Adrenal gland (tissue), 5 donors: ENCODE data around the gene BCKDHA.

ENCODE experiments used
- POLR2A ChIP-seq, 2 donors: fragments of 450-650 bp; IDR thresholded peaks; one replicate each; pipeline ENCODE4 v1.6.1; 2017; ENCODE audit warnings: antibody characterized with exemption in 2 of 2, mild to moderate bottlenecking in 2 of 2, moderate library complexity in 1 of 2
- TF ChIP-seq, protein P1 (sequence below), 6 experiments: fragments of 450-650 bp in 4 of 6; fragments of 200-600 bp in 2 of 6; sonication (generic) in 1 of 6; IDR thresholded peaks; 1 replicate in 5 of 6; 2 replicates in 1 of 6; pipeline versions ENCODE4 v1.5.1 to v1.8.0; 2016 to 2021; ENCODE audit warnings: antibody characterized with exemption in 6 of 6, mild to moderate bottlenecking in 2 of 6, moderate library complexity in 1 of 6
- donor health status: DM: no; HTN: no; CAD: no.

DNA sequence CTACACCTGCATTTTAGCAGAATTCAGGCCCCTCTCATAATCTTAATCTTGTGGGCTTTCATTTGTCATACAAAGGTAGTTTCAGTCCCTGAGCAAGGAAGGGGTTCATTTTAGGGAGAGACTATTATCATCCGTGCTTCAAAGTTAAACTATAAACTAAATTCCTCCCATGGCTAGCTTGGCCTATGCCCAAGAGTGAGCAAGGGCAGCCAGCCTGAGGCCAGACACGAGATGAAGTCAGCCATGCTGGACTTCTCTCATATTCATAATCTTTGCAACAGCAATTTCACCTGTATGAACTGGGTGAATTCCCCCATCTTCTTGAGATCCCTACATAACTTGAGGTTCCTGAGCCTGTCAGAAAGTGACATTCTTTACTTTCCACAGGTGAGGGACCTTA is 58.3 kb downstream of the BCKDHA start:
- TF ChIP-seq, protein P1, sequence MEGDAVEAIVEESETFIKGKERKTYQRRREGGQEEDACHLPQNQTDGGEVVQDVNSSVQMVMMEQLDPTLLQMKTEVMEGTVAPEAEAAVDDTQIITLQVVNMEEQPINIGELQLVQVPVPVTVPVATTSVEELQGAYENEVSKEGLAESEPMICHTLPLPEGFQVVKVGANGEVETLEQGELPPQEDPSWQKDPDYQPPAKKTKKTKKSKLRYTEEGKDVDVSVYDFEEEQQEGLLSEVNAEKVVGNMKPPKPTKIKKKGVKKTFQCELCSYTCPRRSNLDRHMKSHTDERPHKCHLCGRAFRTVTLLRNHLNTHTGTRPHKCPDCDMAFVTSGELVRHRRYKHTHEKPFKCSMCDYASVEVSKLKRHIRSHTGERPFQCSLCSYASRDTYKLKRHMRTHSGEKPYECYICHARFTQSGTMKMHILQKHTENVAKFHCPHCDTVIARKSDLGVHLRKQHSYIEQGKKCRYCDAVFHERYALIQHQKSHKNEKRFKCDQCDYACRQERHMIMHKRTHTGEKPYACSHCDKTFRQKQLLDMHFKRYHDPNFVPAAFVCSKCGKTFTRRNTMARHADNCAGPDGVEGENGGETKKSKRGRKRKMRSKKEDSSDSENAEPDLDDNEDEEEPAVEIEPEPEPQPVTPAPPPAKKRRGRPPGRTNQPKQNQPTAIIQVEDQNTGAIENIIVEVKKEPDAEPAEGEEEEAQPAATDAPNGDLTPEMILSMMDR (IDR thresholded peaks at IDR 0.05), result no peak
- TF ChIP-seq POLR2A (IDR thresholded peaks at IDR 0.05), result no peak
